Neural progenitor cell (in vitro differentiated cells): Measurements from ENCODE around the gene MYH3. TPM values are rescaled to one million over a fixed set of nuclear protein-coding genes. Genes with fewer than 3 reads are reported as not detected.

ENCODE experiments used
- DNase-seq: peaks from one replicate; pipeline ENCODE4 v3.0.0-alpha.2; 2016; ENCODE audit warnings: low spot score
- H2AFZ ChIP-seq: fragments of 200-600 bp; sonication (generic); replicated peaks from 2 replicates; pipeline ENCODE4 v1.6.1; 2016; ENCODE audit warnings: antibody characterized with exemption
- H3F3A ChIP-seq: fragments of 200-600 bp; sonication (generic); 2 replicates; pipeline ENCODE4 v1.6.1; 2016; ENCODE audit warnings: antibody characterized with exemption, low read depth
- H3K27ac ChIP-seq: fragments of 200-600 bp; sonication (generic); 2 replicates; pipeline ENCODE4 v1.5.1; 2016; ENCODE audit warnings: mild to moderate bottlenecking
- H3K27me3 ChIP-seq: fragments of 200-600 bp; sonication (generic); 2 replicates; pipeline ENCODE4 v1.6.1; 2016; ENCODE audit warnings: mild to moderate bottlenecking, moderate library complexity
- H3K36me3 ChIP-seq: fragments of 200-600 bp; sonication (generic); 2 replicates; pipeline ENCODE4 v1.5.1; 2016
- H3K4me1 ChIP-seq: fragments of 200-600 bp; sonication (generic); 2 replicates; pipeline ENCODE4 v1.6.1; 2016; ENCODE audit warnings: mixed run types
- H3K4me2 ChIP-seq: fragments of 200-600 bp; sonication (generic); 2 replicates; pipeline ENCODE4 v1.6.1; 2016
- H3K4me3 ChIP-seq: fragments of 200-600 bp; sonication (generic); 2 replicates; pipeline ENCODE4 v1.5.1; 2016
- H3K79me2 ChIP-seq: fragments of 200-600 bp; sonication (generic); 2 replicates; pipeline ENCODE4 v1.6.1; 2016; ENCODE audit warnings: low read depth
- H3K9ac ChIP-seq: fragments of 200-600 bp; sonication (generic); 2 replicates; pipeline ENCODE4 v1.6.1; 2016
- H3K9me3 ChIP-seq: fragments of 200-600 bp; sonication (generic); 2 replicates; pipeline ENCODE4 v1.5.1; 2016; ENCODE audit warnings: low read depth
- H4K20me1 ChIP-seq: fragments of 200-600 bp; sonication (generic); 2 replicates; pipeline ENCODE4 v1.6.1; 2016; ENCODE audit warnings: low read depth
- H3K27ac Mint-ChIP-seq: 3 replicates; pipeline ENCODE4 v1.8.0; 2021; ENCODE audit warnings: mixed read lengths
- H3K27me3 Mint-ChIP-seq: 2 replicates; pipeline ENCODE4 v1.8.0; 2022; ENCODE audit warnings: low read depth, mild to moderate bottlenecking, inconsistent platforms, moderate library complexity, mixed read lengths; ENCODE audit not compliant: insufficient read depth
- H3K36me3 Mint-ChIP-seq: 3 replicates; pipeline ENCODE4 v1.8.0; 2021; ENCODE audit warnings: mixed read lengths
- H3K4me1 Mint-ChIP-seq: 3 replicates; pipeline ENCODE4 v1.8.0; 2021; ENCODE audit warnings: mixed read lengths
- H3K4me3 Mint-ChIP-seq: 3 replicates; pipeline ENCODE4 v1.8.0; 2021; ENCODE audit warnings: mild to moderate bottlenecking, moderate library complexity, mixed read lengths
- H3K9me3 Mint-ChIP-seq: 3 replicates; pipeline ENCODE4 v1.8.0; 2020; ENCODE audit warnings: mixed read lengths
- EZH2 ChIP-seq: fragments of 200-600 bp; sonication (generic); IDR thresholded peaks from 2 replicates; pipeline ENCODE4 v1.6.1; 2017; ENCODE audit warnings: antibody characterized with exemption, mild to moderate bottlenecking, moderate library complexity
- EZH2phosphoT487 ChIP-seq: fragments of 200-600 bp; sonication (generic); IDR thresholded peaks from 2 replicates; pipeline ENCODE4 v1.6.1; 2017; ENCODE audit warnings: antibody characterized with exemption
- total RNA-seq: library from RNA; depleted of rRNA; stranded (reverse); fragments of >200 nt; gene quantifications from 2 replicates; pipeline ENCODE4 v1.2.3, GENCODE V29; 2015; ENCODE audit warnings: low replicate concordance
- TF ChIP-seq, protein P1 (sequence below): fragments of 200-600 bp; sonication (generic); IDR thresholded peaks from 2 replicates; pipeline ENCODE4 v1.5.1; 2017; ENCODE audit warnings: antibody characterized with exemption, mild to moderate bottlenecking

Gene MYH3
- total RNA-seq, 1 donor from 2014 or later, result 0.36 TPM

DNA sequence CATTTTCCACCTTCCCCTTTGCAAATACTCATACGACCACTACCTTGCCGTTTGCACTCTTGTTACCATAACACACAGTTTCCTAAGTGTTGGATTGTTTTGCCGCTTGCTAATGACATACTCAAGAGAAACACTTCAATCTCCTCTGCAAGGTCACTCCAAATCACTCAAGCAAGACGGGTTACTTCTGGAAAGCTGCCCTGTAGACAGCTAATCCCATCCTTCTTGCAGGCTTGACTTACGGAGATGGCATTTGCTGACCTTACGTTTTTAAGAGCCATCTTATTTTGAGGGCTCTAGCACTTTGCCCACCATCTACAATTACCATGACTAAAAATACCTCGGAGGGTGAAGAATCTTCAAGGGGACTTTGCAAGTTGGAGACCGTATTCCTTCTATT, 46.2 kb downstream of the MYH3 start:
- no peaks in the 10 kb centered on the region for H3F3A ChIP-seq
- no peak overlapping the region for H3K4me3 Mint-ChIP-seq

DNA sequence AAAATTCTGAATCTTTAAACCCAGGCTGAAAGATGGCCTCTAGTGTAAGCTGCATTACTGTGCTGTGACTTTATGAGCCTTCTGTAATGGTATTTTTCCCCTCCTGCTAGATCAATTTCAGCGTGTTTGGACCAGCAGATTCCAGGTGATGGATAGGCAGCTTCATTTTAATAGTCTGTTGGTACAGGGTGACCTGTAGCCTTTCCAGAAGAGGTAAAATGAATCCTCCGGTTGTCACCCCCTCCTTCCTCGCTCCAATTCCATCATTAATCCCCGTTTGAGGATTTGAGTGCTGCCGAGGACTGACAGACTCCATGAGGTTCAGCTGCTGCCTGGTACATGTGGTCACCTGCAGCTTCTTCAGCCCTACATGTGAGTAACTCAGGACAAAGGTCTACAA, 48.9 kb downstream of the MYH3 start:
- Histone ChIP-seq H3K27ac (no peak overlapping the region), H3K9ac (no peak overlapping the region), H3K9me3 (no peaks in the 10 kb centered on the region), H3K36me3 (no peaks in the 10 kb centered on the region), H3K79me2 (no peaks in the 10 kb centered on the region), H2AFZ (no peak overlapping the region), H3K4me2 (no peak overlapping the region), H3K4me1 (no peaks in the 10 kb centered on the region), H4K20me1 (no peaks in the 10 kb centered on the region), H3K27me3 (no peaks in the 10 kb centered on the region), H3F3A (no peaks in the 10 kb centered on the region), H3K4me3 (no peak overlapping the region)
- no peak overlapping the region for H3K4me3 Mint-ChIP-seq
- H3K27me3 Mint-ChIP-seq, result peaks cover 6% of the 10 kb centered on the region
- H3K27ac Mint-ChIP-seq, result no peak overlapping the region
- H3K9me3 Mint-ChIP-seq, result no peaks in the 10 kb centered on the region
- no peak for TF ChIP-seq EZH2
- TF ChIP-seq, protein P1, sequence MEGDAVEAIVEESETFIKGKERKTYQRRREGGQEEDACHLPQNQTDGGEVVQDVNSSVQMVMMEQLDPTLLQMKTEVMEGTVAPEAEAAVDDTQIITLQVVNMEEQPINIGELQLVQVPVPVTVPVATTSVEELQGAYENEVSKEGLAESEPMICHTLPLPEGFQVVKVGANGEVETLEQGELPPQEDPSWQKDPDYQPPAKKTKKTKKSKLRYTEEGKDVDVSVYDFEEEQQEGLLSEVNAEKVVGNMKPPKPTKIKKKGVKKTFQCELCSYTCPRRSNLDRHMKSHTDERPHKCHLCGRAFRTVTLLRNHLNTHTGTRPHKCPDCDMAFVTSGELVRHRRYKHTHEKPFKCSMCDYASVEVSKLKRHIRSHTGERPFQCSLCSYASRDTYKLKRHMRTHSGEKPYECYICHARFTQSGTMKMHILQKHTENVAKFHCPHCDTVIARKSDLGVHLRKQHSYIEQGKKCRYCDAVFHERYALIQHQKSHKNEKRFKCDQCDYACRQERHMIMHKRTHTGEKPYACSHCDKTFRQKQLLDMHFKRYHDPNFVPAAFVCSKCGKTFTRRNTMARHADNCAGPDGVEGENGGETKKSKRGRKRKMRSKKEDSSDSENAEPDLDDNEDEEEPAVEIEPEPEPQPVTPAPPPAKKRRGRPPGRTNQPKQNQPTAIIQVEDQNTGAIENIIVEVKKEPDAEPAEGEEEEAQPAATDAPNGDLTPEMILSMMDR, result no peak
- no peak for TF ChIP-seq EZH2phosphoT487
- no peaks in the 10 kb centered on the region for H3K36me3 Mint-ChIP-seq
- no peaks in the 10 kb centered on the region for H3K4me1 Mint-ChIP-seq
- DNase-seq, result no peak

More for the DNA sequence above, 46.2 kb downstream of the MYH3 start:
- Mint-ChIP-seq H3K4me1 (no peaks in the 10 kb centered on the region), H3K9me3 (no peaks in the 10 kb centered on the region), H3K27ac (no peak overlapping the region), H3K36me3 (no peaks in the 10 kb centered on the region), H3K27me3 (peaks cover 14% of the 10 kb centered on the region)
- Histone ChIP-seq H2AFZ (no peak overlapping the region), H3K4me1 (no peaks in the 10 kb centered on the region), H3K4me2 (no peak overlapping the region), H3K9me3 (no peaks in the 10 kb centered on the region), H3K4me3 (no peak overlapping the region), H3K27me3 (no peaks in the 10 kb centered on the region), H3K79me2 (no peaks in the 10 kb centered on the region), H3K27ac (no peak overlapping the region), H3K9ac (no peak overlapping the region), H4K20me1 (no peaks in the 10 kb centered on the region), H3K36me3 (no peaks in the 10 kb centered on the region)
- TF ChIP-seq, protein P1, result no peak
- no peak for TF ChIP-seq EZH2
- TF ChIP-seq EZH2phosphoT487, result no peak
- no peak for DNase-seq

DNA sequence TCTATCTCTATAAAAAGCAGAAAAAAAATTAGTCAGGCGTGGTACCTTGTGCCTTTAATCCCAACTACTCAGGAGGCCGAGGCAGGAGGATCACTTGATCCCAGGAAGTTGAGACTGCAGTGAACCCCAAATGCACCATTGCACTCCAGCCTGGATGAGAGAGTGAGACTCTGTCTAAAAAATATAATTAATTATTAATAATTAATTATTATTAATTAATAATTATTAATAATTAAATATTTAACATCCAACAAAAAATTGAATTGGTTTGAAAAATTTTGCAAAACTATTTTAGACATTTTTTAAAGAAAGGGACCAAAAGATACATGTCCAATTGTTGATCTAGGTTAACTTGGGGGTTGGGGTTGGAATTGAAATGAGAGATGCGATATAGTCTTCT, 51.0 kb downstream of the MYH3 start:
- no peaks in the 10 kb centered on the region for H4K20me1 ChIP-seq
- H3K4me3 Mint-ChIP-seq, result no peak overlapping the region
- no peaks in the 10 kb centered on the region for H3K27me3 ChIP-seq
- H3K27ac Mint-ChIP-seq, result no peak overlapping the region
- H3K27me3 Mint-ChIP-seq, result peaks cover 3% of the 10 kb centered on the region
- no peak for DNase-seq
- H2AFZ ChIP-seq, result no peak overlapping the region
- H3K4me1 ChIP-seq, result peaks cover 4% of the 10 kb centered on the region
- no peaks in the 10 kb centered on the region for H3K9me3 Mint-ChIP-seq
- no peaks in the 10 kb centered on the region for H3K36me3 ChIP-seq
- no peak overlapping the region for H3K4me3 ChIP-seq
- H3K9ac ChIP-seq, result no peak overlapping the region
- no peak for TF ChIP-seq EZH2phosphoT487
- TF ChIP-seq, protein P1, result no peak
- TF ChIP-seq EZH2, result no peak
- no peaks in the 10 kb centered on the region for H3K36me3 Mint-ChIP-seq
- no peak overlapping the region for H3K27ac ChIP-seq
- H3K79me2 ChIP-seq, result no peaks in the 10 kb centered on the region
- H3F3A ChIP-seq, result no peaks in the 10 kb centered on the region
- no peak overlapping the region for H3K4me2 ChIP-seq
- no peaks in the 10 kb centered on the region for H3K9me3 ChIP-seq
- no peaks in the 10 kb centered on the region for H3K4me1 Mint-ChIP-seq
